ENCODE measurements around the gene TOP2B. TPM values are rescaled to one million over a fixed set of nuclear protein-coding genes. Genes with fewer than 3 reads are reported as not detected.

Gene TOP2B
- total RNA-seq, 1 experiment from 2014 or later: 63.1 TPM

GRCh38 chr3:25587094-25587493, 77.6 kb downstream of the TOP2B start:
- no peak for TF ChIP-seq TCF7L2 (IDR thresholded peaks at IDR 0.05; ENCODE audit: low read depth, low read length)
- TF ChIP-seq POLR2AphosphoS5 (IDR thresholded peaks at IDR 0.05; ENCODE audit: low read depth, low read length): no peak
- TF ChIP-seq SIN3A (IDR thresholded peaks at IDR 0.05; ENCODE audit: borderline replicate concordance, insufficient read depth, low read depth, low read length): no peak
- TF ChIP-seq CTCF (IDR thresholded peaks at IDR 0.05): no peak
- no peak for TF ChIP-seq REST (IDR thresholded peaks at IDR 0.05; ENCODE audit: insufficient read depth in 1 of 2, low read depth in 2 of 2, low read length in 1 of 2)
- H3K4me1 ChIP-seq (ENCODE audit: control insufficient read depth, insufficient read depth, low read length): no peaks in the 10 kb centered on the region
- H3K4me3 ChIP-seq (ENCODE audit: low read depth in 2 of 2, low read length in 2 of 2): no peak overlapping the region
- BruUV-seq (replicated peaks): no TSS peak
- no peaks in the 10 kb centered on the region for H3K27me3 ChIP-seq (ENCODE audit: control insufficient read depth, insufficient read depth, low read length)
- no peak for ATAC-seq
- no peaks in the 10 kb centered on the region for H3K9me3 ChIP-seq (ENCODE audit: control insufficient read depth, insufficient read depth, low read depth, low read length)
- no peak for DNase-seq (ENCODE audit: low read depth, low spot score)
- intact Hi-C loops (cut with micrococcal nuclease; ENCODE audit: unreplicated experiment): no loop called here
- CTCF ChIA-PET: no interaction called here
- in situ Hi-C loops (cut with HindIII; ENCODE audit: low pct_unique_long_range_greater_than_20kb, low sequenced_read_pairs): no loop called here
- no peaks in the 10 kb centered on the region for H3K36me3 ChIP-seq (ENCODE audit: control insufficient read depth, insufficient read depth, low read length)
- no peak overlapping the region for H3K27ac ChIP-seq (ENCODE audit: low read length)
- POLR2A ChIA-PET: no interaction called here

- BruUV-seq (replicated peaks): no TSS peak
- Histone ChIP-seq H3K4me1 (ENCODE audit: control insufficient read depth, insufficient read depth, low read length) (no peaks in the 10 kb centered on the region), H3K36me3 (ENCODE audit: control insufficient read depth, insufficient read depth, low read length) (no peaks in the 10 kb centered on the region), H3K27me3 (ENCODE audit: control insufficient read depth, insufficient read depth, low read length) (no peaks in the 10 kb centered on the region), H3K27ac (ENCODE audit: low read length) (no peak overlapping the region), H3K4me3 (ENCODE audit: low read depth in 2 of 2, low read length in 2 of 2) (no peak overlapping the region), H3K9me3 (ENCODE audit: control insufficient read depth, insufficient read depth, low read depth, low read length) (no peaks in the 10 kb centered on the region)
- DNase-seq (ENCODE audit: low read depth, low spot score): no peak
- in situ Hi-C loops (cut with HindIII; ENCODE audit: low pct_unique_long_range_greater_than_20kb, low sequenced_read_pairs) (no loop called here), intact Hi-C loops (cut with micrococcal nuclease; ENCODE audit: unreplicated experiment) (no loop called here)
- TF ChIP-seq SIN3A (IDR thresholded peaks at IDR 0.05; ENCODE audit: borderline replicate concordance, insufficient read depth, low read depth, low read length) (no peak), POLR2AphosphoS5 (IDR thresholded peaks at IDR 0.05; ENCODE audit: low read depth, low read length) (no peak), REST (IDR thresholded peaks at IDR 0.05; ENCODE audit: insufficient read depth in 1 of 2, low read depth in 2 of 2, low read length in 1 of 2) (no peak), CTCF (IDR thresholded peaks at IDR 0.05) (no peak), TCF7L2 (IDR thresholded peaks at IDR 0.05; ENCODE audit: low read depth, low read length) (no peak)
- no peak for ATAC-seq
- ChIA-PET CTCF (no interaction called here), POLR2A (no interaction called here)
Measured at GRCh38 chr3:25586553-25586952, 78.2 kb downstream of the TOP2B start.

All from Panc1 (cell line).